Liver (tissue), 9 donors: ENCODE measurements around the gene ASMTL. TPM values are rescaled to one million over a fixed set of nuclear protein-coding genes. Genes with fewer than 3 reads are reported as not detected.

Source experiments
- DNase-seq: peaks from one replicate; pipeline ENCODE4 v3.0.0-alpha.2; 2017; ENCODE audit warnings: low spot score
- H3K27ac ChIP-seq, 2 donors: one replicate each; pipeline ENCODE4 v1.7.0; 2013; ENCODE audit warnings: inconsistent platforms in 2 of 2, low read length in 2 of 2, control low read depth in 1 of 2, low read depth in 1 of 2, mild to moderate bottlenecking in 1 of 2
- H3K27me3 ChIP-seq, 4 donors: one replicate each; pipeline versions ENCODE4 v1.6.1 to v1.7.0; 2013; ENCODE audit warnings: low read length in 3 of 4, inconsistent platforms in 1 of 4, mild to moderate bottlenecking in 1 of 4, moderate library complexity in 1 of 4; ENCODE audit not compliant: control insufficient read depth in 4 of 4, insufficient read depth in 4 of 4
- H3K36me3 ChIP-seq, 4 donors: one replicate each; pipeline versions ENCODE4 v1.6.1 to v1.7.0; 2013; ENCODE audit warnings: low read length in 3 of 4, mild to moderate bottlenecking in 3 of 4, low read depth in 1 of 4, moderate library complexity in 1 of 4; ENCODE audit not compliant: control insufficient read depth in 4 of 4, insufficient read depth in 3 of 4
- H3K4me1 ChIP-seq, 4 donors: one replicate each; pipeline versions ENCODE4 v1.6.1 to v1.7.0; 2013; ENCODE audit warnings: low read length in 3 of 4, mild to moderate bottlenecking in 3 of 4, moderate library complexity in 1 of 4; ENCODE audit not compliant: control insufficient read depth in 4 of 4, insufficient read depth in 4 of 4
- H3K4me3 ChIP-seq, 3 donors: one replicate each; pipeline versions ENCODE4 v1.6.1 to v1.7.0; 2013; ENCODE audit warnings: low read length in 3 of 3, control low read depth in 1 of 3, low read depth in 1 of 3, mild to moderate bottlenecking in 1 of 3
- H3K9ac ChIP-seq, 2 donors: one replicate each; pipeline ENCODE4 v1.7.0; 2013; ENCODE audit warnings: low read length in 2 of 2, mild to moderate bottlenecking in 2 of 2, moderate library complexity in 2 of 2, control low read depth in 1 of 2, low read depth in 1 of 2
- H3K9me3 ChIP-seq, 4 donors: one replicate each; pipeline versions ENCODE4 v1.6.1 to v1.7.0; 2013; ENCODE audit warnings: low read length in 3 of 4; ENCODE audit not compliant: control insufficient read depth in 4 of 4
- FOXA1 ChIP-seq: IDR thresholded peaks from 2 replicates; pipeline ENCODE4 v1.6.1; 2016; ENCODE audit warnings: antibody characterized with exemption
- GABPA ChIP-seq, 2 donors: IDR thresholded peaks in 1 of 2; conservative IDR thresholded peaks in 1 of 2; 2 replicates each; pipeline ENCODE4 v1.6.1; 2016; ENCODE audit warnings: antibody characterized with exemption in 2 of 2, mild to moderate bottlenecking in 1 of 2, moderate library complexity in 1 of 2
- HNF4A ChIP-seq, 2 donors: conservative IDR thresholded peaks; 2 replicates each; pipeline ENCODE4 v1.6.1; 2016; ENCODE audit warnings: antibody characterized with exemption in 2 of 2, mild to moderate bottlenecking in 2 of 2
- JUND ChIP-seq, 2 donors: IDR thresholded peaks; 2 replicates each; pipeline ENCODE4 v1.6.1; 2016; ENCODE audit warnings: antibody characterized with exemption in 2 of 2
- NR2F2 ChIP-seq: IDR thresholded peaks from 2 replicates; pipeline ENCODE4 v1.6.1; 2016; ENCODE audit warnings: antibody characterized with exemption
- RAD21 ChIP-seq, 2 donors: IDR thresholded peaks; 2 replicates each; pipeline ENCODE4 v1.6.1; 2016; ENCODE audit warnings: antibody characterized with exemption in 2 of 2, mild to moderate bottlenecking in 2 of 2
- SP1 ChIP-seq: IDR thresholded peaks from 2 replicates; pipeline ENCODE4 v1.6.1; 2018; ENCODE audit warnings: antibody characterized with exemption, mild to moderate bottlenecking
- TAF1 ChIP-seq: conservative IDR thresholded peaks from 2 replicates; pipeline ENCODE4 v1.6.1; 2016; ENCODE audit warnings: antibody characterized with exemption, mild to moderate bottlenecking
- YY1 ChIP-seq: IDR thresholded peaks from 2 replicates; pipeline ENCODE4 v1.6.1; 2016; ENCODE audit warnings: antibody characterized with exemption, mild to moderate bottlenecking
- WGBS: extraction: QIAGEN DNeasy Blood & Tissue Kit; methylation state at CpG from one replicate; pipeline ENCODE4 v1.1.7; 2013; 5-methylcytosine and 5-hydroxymethylcytosine counted together
- polyA plus RNA-seq, 2 donors: library from polyadenylated mRNA; stranded (reverse) in 1 of 2; unstranded in 1 of 2; fragments of 200-250 nt in 1 of 2; fragments of >200 nt in 1 of 2; fragmentation: Nextera tagmentation in 1 of 2; extraction: Ambion mirVana in 1 of 2; gene quantifications; one replicate each; pipeline versions ENCODE4 v1.2.1 to v1.2.3, GENCODE V29; 2013 to 2015
- total RNA-seq, 2 donors: library from RNA; depleted of rRNA; stranded (reverse); fragments of >200 nt; gene quantifications; one replicate each; pipeline ENCODE4 v1.2.3, GENCODE V29; 2014
- TF ChIP-seq, protein P1 (sequence below): IDR thresholded peaks from 2 replicates; pipeline ENCODE4 v1.6.1; 2016; ENCODE audit warnings: antibody characterized with exemption
- TF ChIP-seq, protein P2 (sequence below): IDR thresholded peaks from 2 replicates; pipeline ENCODE4 v1.6.1; 2016; ENCODE audit warnings: antibody characterized with exemption
- TF ChIP-seq, protein P3 (sequence below): IDR thresholded peaks from 2 replicates; pipeline ENCODE4 v1.6.1; 2016; ENCODE audit warnings: antibody characterized with exemption
- TF ChIP-seq, protein P4 (sequence below): fragments of 150-350 bp; IDR thresholded peaks from 2 replicates; pipeline ENCODE4 v1.5.1; 2017; ENCODE audit warnings: improper control_type of control experiment, low read depth, low read length; ENCODE audit not compliant: missing input control
- TF ChIP-seq, protein P5 (sequence below): IDR thresholded peaks from 2 replicates; pipeline ENCODE4 v1.6.1; 2016; ENCODE audit warnings: antibody characterized with exemption, mild to moderate bottlenecking
- donor health status: healthy.
- donor health status: healthy.
- donor health status: healthy.
- donor health status: healthy.
- donor health status: healthy.

The ASMTL gene
- total and polyA plus RNA-seq, 4 donors = 10.3 to 18.9 (median 11.6) TPM

DNA sequence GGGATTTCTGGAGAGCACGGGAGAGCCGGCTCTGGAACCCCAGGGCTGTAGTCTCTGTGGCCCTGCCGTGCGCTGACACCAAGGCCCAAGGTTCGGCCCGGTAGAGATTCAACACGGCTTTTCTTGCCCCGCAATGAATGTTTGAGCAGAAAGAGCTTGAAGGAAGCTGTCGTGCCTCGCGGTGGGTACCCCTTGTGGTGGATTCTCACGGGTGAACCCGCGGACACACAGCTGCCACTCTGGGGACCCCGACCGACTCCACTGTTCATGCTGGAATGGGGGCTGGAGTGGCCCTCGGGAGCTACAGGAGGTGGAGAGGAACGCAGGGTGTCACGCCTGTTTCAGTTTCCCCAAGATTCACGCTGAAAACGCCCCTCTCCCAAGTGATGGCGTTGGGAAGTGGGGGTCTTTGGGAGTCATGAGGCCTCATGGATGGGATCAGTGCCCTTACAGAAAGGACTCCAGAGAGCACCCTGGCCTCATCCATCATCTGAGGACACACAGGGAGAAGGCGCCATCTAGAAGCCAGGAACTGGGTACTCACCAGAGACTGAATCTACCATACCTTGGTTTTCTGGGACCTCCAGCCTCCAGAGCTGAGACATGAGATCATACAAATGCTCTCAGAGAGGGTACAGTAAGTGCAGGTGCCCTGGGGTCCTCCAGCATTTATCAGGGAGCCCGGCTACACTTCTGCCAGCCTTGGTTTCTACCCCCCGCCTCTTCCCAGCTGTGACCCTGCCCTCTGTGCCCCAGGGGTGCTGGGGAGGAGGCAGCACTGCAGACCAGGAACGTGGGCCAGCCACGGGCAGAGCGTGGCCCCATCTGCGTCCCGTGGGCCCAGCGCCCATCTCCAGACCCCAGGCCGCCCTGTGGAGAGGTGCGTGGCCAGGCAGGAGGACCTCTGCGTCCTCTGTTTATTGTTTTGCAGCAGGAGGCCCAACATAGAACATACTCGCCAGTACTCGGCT is 67.2 kb downstream of the ASMTL start:
- WGBS = 96% methylated on average over 36 of the region's 36 CpGs
- Histone ChIP-seq H3K9me3 (no peaks in the 10 kb centered on the region), H3K27ac (no peak overlapping the region), H3K4me3 (no peak overlapping the region), H3K27me3 (no peaks in the 10 kb centered on the region), H3K36me3 (peaks cover 37 to 56% (median 49%) of the 10 kb centered on the region in 4 donors), H3K4me1 (peaks cover under 1 to 19% (median 8%) of the 10 kb centered on the region in 4 donors), H3K9ac (no peak overlapping the region)
- no peak for TF ChIP-seq JUND (IDR thresholded peaks at IDR 0.05)
- TF ChIP-seq, protein P1, sequence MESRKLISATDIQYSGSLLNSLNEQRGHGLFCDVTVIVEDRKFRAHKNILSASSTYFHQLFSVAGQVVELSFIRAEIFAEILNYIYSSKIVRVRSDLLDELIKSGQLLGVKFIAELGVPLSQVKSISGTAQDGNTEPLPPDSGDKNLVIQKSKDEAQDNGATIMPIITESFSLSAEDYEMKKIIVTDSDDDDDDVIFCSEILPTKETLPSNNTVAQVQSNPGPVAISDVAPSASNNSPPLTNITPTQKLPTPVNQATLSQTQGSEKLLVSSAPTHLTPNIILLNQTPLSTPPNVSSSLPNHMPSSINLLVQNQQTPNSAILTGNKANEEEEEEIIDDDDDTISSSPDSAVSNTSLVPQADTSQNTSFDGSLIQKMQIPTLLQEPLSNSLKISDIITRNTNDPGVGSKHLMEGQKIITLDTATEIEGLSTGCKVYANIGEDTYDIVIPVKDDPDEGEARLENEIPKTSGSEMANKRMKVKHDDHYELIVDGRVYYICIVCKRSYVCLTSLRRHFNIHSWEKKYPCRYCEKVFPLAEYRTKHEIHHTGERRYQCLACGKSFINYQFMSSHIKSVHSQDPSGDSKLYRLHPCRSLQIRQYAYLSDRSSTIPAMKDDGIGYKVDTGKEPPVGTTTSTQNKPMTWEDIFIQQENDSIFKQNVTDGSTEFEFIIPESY = no peak
- no peak for TF ChIP-seq GABPA (IDR thresholded peaks at IDR 0.05 in 1 of 2, conservative IDR thresholded peaks at IDR 0.05 in 1 of 2)
- no peak for TF ChIP-seq FOXA1
- no peak for TF ChIP-seq SP1
- TF ChIP-seq YY1 = no peak
- TF ChIP-seq, protein P2, sequence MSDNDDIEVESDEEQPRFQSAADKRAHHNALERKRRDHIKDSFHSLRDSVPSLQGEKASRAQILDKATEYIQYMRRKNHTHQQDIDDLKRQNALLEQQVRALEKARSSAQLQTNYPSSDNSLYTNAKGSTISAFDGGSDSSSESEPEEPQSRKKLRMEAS = no peak
- TF ChIP-seq NR2F2 = no peak
- TF ChIP-seq, protein P3, sequence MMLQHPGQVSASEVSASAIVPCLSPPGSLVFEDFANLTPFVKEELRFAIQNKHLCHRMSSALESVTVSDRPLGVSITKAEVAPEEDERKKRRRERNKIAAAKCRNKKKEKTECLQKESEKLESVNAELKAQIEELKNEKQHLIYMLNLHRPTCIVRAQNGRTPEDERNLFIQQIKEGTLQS = no peak
- no peak for TF ChIP-seq TAF1
- no peak for DNase-seq

DNA sequence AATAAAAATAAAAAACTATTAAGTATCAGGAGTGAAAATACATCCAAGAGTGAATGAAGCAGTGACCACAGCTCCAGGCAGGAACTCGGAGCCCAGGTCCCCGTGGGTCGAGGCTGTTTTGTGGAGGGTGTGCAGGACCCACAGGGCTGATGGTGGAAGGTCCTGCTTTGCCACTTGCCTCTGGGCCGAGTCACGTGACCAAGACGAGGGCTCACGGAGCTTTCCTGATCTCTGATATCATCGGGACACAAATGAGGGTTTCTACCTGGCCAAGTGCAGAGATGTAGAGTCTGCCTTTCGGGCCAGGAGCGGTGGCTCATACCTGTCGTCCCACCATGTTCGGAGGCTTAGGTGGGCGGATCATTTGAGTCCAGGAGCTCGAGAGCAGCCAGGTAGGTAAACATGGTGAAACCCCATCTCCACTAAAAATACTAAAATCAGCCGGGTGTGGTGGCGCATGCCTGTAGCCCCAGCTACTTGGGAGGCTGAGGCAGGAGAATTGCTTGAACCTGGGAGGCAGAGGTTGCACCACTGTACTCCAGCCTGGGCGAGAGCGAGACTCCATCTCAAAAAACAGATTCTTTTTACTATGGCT is 68.0 kb downstream of the ASMTL start:
- H3K4me1 ChIP-seq = peaks cover 0 to 12% (median 6%) of the 10 kb centered on the region in 4 donors
- DNase-seq = no peak
- 96% methylated on average over 18 of the region's 18 CpGs for WGBS
- TF ChIP-seq RAD21 (IDR thresholded peaks at IDR 0.05) (no peak), GABPA (IDR thresholded peaks at IDR 0.05 in 1 of 2, conservative IDR thresholded peaks at IDR 0.05 in 1 of 2) (no peak), HNF4A (conservative IDR thresholded peaks at IDR 0.05) (no peak), SP1 (no peak), JUND (IDR thresholded peaks at IDR 0.05) (no peak)
- TF ChIP-seq, protein P4, sequence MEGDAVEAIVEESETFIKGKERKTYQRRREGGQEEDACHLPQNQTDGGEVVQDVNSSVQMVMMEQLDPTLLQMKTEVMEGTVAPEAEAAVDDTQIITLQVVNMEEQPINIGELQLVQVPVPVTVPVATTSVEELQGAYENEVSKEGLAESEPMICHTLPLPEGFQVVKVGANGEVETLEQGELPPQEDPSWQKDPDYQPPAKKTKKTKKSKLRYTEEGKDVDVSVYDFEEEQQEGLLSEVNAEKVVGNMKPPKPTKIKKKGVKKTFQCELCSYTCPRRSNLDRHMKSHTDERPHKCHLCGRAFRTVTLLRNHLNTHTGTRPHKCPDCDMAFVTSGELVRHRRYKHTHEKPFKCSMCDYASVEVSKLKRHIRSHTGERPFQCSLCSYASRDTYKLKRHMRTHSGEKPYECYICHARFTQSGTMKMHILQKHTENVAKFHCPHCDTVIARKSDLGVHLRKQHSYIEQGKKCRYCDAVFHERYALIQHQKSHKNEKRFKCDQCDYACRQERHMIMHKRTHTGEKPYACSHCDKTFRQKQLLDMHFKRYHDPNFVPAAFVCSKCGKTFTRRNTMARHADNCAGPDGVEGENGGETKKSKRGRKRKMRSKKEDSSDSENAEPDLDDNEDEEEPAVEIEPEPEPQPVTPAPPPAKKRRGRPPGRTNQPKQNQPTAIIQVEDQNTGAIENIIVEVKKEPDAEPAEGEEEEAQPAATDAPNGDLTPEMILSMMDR = no peak
- TF ChIP-seq, protein P5, sequence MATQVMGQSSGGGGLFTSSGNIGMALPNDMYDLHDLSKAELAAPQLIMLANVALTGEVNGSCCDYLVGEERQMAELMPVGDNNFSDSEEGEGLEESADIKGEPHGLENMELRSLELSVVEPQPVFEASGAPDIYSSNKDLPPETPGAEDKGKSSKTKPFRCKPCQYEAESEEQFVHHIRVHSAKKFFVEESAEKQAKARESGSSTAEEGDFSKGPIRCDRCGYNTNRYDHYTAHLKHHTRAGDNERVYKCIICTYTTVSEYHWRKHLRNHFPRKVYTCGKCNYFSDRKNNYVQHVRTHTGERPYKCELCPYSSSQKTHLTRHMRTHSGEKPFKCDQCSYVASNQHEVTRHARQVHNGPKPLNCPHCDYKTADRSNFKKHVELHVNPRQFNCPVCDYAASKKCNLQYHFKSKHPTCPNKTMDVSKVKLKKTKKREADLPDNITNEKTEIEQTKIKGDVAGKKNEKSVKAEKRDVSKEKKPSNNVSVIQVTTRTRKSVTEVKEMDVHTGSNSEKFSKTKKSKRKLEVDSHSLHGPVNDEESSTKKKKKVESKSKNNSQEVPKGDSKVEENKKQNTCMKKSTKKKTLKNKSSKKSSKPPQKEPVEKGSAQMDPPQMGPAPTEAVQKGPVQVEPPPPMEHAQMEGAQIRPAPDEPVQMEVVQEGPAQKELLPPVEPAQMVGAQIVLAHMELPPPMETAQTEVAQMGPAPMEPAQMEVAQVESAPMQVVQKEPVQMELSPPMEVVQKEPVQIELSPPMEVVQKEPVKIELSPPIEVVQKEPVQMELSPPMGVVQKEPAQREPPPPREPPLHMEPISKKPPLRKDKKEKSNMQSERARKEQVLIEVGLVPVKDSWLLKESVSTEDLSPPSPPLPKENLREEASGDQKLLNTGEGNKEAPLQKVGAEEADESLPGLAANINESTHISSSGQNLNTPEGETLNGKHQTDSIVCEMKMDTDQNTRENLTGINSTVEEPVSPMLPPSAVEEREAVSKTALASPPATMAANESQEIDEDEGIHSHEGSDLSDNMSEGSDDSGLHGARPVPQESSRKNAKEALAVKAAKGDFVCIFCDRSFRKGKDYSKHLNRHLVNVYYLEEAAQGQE = no peak
- TF ChIP-seq, protein P2 = no peak
- TF ChIP-seq, protein P3 = no peak
- no peak overlapping the region for H3K27ac ChIP-seq
- peaks cover 36 to 53% (median 45%) of the 10 kb centered on the region in 4 donors for H3K36me3 ChIP-seq
- no peak overlapping the region for H3K9ac ChIP-seq
- H3K27me3 ChIP-seq = no peaks in the 10 kb centered on the region
- no peak overlapping the region for H3K4me3 ChIP-seq
- H3K9me3 ChIP-seq = no peaks in the 10 kb centered on the region
